Measurements from ENCODE around the gene CDC45. TPM values are rescaled to one million over a fixed set of nuclear protein-coding genes. Genes with fewer than 3 reads are reported as not detected.
A peak's percentile ranks its signal among the peaks of the same experiment; 100 is the strongest.

Gene CDC45
- total and polyA plus RNA-seq, 10 donors = 1.5 to 7.3 (median 4.9) TPM

- no peak overlapping the region for H3K4me3 ChIP-seq
- WGBS, 5 donors = 85 to 96% (median 93%) methylated on average over 8 of the region's 8 CpGs
- DNase-seq = no peak
- H3K27me3 ChIP-seq (replicated peaks in 1 of 7) = no peaks in the 10 kb centered on the region
- no peak for TF ChIP-seq CTCF (IDR thresholded peaks at IDR 0.05 in 8 of 11, conservative IDR thresholded peaks at IDR 0.05 in 3 of 11)
- no peak for TF ChIP-seq POLR2A (IDR thresholded peaks at IDR 0.05)
- no peak for TF ChIP-seq POLR2AphosphoS5 (IDR thresholded peaks at IDR 0.05)
- H3K27ac ChIP-seq = no peak overlapping the region
- H3K9me3 ChIP-seq = no peaks in the 10 kb centered on the region
- peaks cover 0 to 91% (median 79%) of the 10 kb centered on the region in 6 donors for H3K36me3 ChIP-seq
- H3K4me1 ChIP-seq = peaks cover 5 to 29% (median 17%) of the 10 kb centered on the region in 6 donors
- intact Hi-C loops (cut with DNase I; ENCODE audit: low total_unique reads) = loop anchor here (10.0 kb wide), 1 partner anchor 327 kb away; the partner anchor contains the start of gene ESS2
Measured at GRCh38 chr22:19472233-19472632, 7.5 kb upstream of the CDC45 start.

- Histone ChIP-seq H3K27me3 (replicated peaks in 1 of 7) (no peaks in the 10 kb centered on the region), H3K4me3 (no peak overlapping the region), H3K36me3 (peaks cover 0 to 78% (median 66%) of the 10 kb centered on the region in 6 donors), H3K27ac (no peak overlapping the region), H3K4me1 (peaks cover 10 to 42% (median 30%) of the 10 kb centered on the region in 6 donors), H3K9me3 (no peaks in the 10 kb centered on the region)
- TF ChIP-seq POLR2AphosphoS5 (IDR thresholded peaks at IDR 0.05) = no peak
- no peak for TF ChIP-seq POLR2A (IDR thresholded peaks at IDR 0.05)
- no peak for TF ChIP-seq CTCF (IDR thresholded peaks at IDR 0.05 in 8 of 11, conservative IDR thresholded peaks at IDR 0.05 in 3 of 11)
- 78 to 95% (median 90%) methylated on average over 3 of the region's 3 CpGs for WGBS, 5 donors
- DNase-seq = no peak
- intact Hi-C loops (cut with DNase I; ENCODE audit: low total_unique reads) = loop anchor here (10.0 kb wide), 1 partner anchor 329 kb away; the partner anchor contains the start of gene ESS2
Measured at GRCh38 chr22:19473578-19473977, 6.1 kb upstream of the CDC45 start.

DNA sequence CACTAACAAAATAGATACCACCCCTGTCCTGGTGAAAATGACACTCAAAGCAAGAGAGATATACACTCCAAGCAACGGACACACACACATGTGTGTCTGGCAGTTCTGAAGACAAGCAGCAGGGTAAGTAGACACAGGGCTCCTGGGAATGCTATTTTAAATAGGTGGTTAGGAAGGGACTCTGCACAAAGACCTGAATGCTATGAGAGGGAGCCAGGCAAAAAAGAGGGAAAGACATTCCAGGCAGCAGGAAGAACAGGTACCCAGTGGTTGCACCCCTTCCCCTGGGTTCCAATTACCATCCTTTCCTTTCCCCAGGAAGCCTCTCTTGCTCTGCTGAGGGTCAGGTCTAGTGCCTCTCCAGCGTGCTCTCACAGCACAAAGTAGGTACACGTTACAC is 3.7 kb upstream of the CDC45 start:
- H3K4me1 ChIP-seq = peaks cover 14 to 57% (median 42%) of the 10 kb centered on the region in 6 donors
- 82 to 88% (median 85%) methylated on average over 3 of the region's 3 CpGs for WGBS, 5 donors
- no peaks in the 10 kb centered on the region for H3K9me3 ChIP-seq
- no peaks in the 10 kb centered on the region for H3K27me3 ChIP-seq (replicated peaks in 1 of 7)
- TF ChIP-seq POLR2AphosphoS5 (IDR thresholded peaks at IDR 0.05) = no peak
- peaks cover 0 to 53% (median 41%) of the 10 kb centered on the region in 6 donors for H3K36me3 ChIP-seq
- DNase-seq = no peak
- no peak overlapping the region for H3K27ac ChIP-seq
- no peak overlapping the region for H3K4me3 ChIP-seq
- intact Hi-C loops (cut with DNase I; ENCODE audit: low total_unique reads) = loop anchor here (10.0 kb wide), 1 partner anchor 331 kb away; the partner anchor contains the start of gene ESS2

- DNase-seq = no peak
- peak overlapping the region in 6 of 8 donors; percentile 2 to 99 (median 98) for H3K27ac ChIP-seq
- no peak for TF ChIP-seq POLR2A (IDR thresholded peaks at IDR 0.05)
- peak in 3 of 11 experiments; percentile 13 to 40 (median 31) for TF ChIP-seq CTCF (IDR thresholded peaks at IDR 0.05 in 8 of 11, conservative IDR thresholded peaks at IDR 0.05 in 3 of 11)
- H3K4me1 ChIP-seq = peaks cover 14 to 58% (median 42%) of the 10 kb centered on the region in 6 donors
- intact Hi-C loops (cut with DNase I; ENCODE audit: low total_unique reads) = loop anchor here (10.0 kb wide), 1 partner anchor 333 kb away; the partner anchor contains the start of gene ESS2
- peak overlapping the region; percentile 87 to 99 (median 97) for H3K4me3 ChIP-seq
- H3K36me3 ChIP-seq = peaks cover 0 to 38% (median 27%) of the 10 kb centered on the region in 6 donors
- 14 to 24% (median 21%) methylated on average over 5 of the region's 5 CpGs for WGBS, 5 donors
- no peaks in the 10 kb centered on the region for H3K9me3 ChIP-seq
- no peaks in the 10 kb centered on the region for H3K27me3 ChIP-seq (replicated peaks in 1 of 7)
Measured at GRCh38 chr22:19477321-19478044, 2.2 kb upstream of the CDC45 start.
